ENCODE data around the gene GBX1.
A peak's percentile ranks its signal among the peaks of the same experiment; 100 is the strongest.

- peak; percentile 100 for TF ChIP-seq CTCF (IDR thresholded peaks at IDR 0.05)
- no peak for TF ChIP-seq ZFX (IDR thresholded peaks at IDR 0.05; ENCODE audit: borderline replicate concordance)
Measured at GRCh38 chr7:151123822-151124464, 43.6 kb downstream of the GBX1 start.
